Adipocyte (in vitro differentiated cells): Measurements from ENCODE around the gene PER2.
A peak's percentile ranks its signal among the peaks of the same experiment; 100 is the strongest.

Experiments used
- DNase-seq: peaks from one replicate; pipeline ENCODE4 v3.0.0-alpha.2; 2015; ENCODE audit warnings: low read depth
- H3K27me3 ChIP-seq: replicated peaks from 2 replicates; pipeline ENCODE4 v1.7.0; 2013; ENCODE audit warnings: mild to moderate bottlenecking, low read length, moderate library complexity; ENCODE audit not compliant: control insufficient read depth, insufficient read depth
- H3K36me3 ChIP-seq: 2 replicates; pipeline ENCODE4 v1.7.0; 2013; ENCODE audit warnings: low read length, mild to moderate bottlenecking, moderate library complexity; ENCODE audit not compliant: control insufficient read depth, insufficient read depth, severe bottlenecking
- H3K4me1 ChIP-seq: 2 replicates; pipeline ENCODE4 v1.7.0; 2013; ENCODE audit warnings: mild to moderate bottlenecking, low read length, moderate library complexity; ENCODE audit not compliant: control insufficient read depth, insufficient read depth
- H3K4me3 ChIP-seq: 2 replicates; pipeline ENCODE4 v1.7.0; 2013; ENCODE audit warnings: mild to moderate bottlenecking, low read length, moderate library complexity
- H3K9ac ChIP-seq: 2 replicates; pipeline ENCODE4 v1.7.0; 2013; ENCODE audit warnings: mild to moderate bottlenecking, low read length, moderate library complexity
- H3K9me3 ChIP-seq: 2 replicates; pipeline ENCODE4 v1.7.0; 2013; ENCODE audit warnings: mild to moderate bottlenecking, low read length, moderate library complexity; ENCODE audit not compliant: control insufficient read depth

PER2 gene

DNA sequence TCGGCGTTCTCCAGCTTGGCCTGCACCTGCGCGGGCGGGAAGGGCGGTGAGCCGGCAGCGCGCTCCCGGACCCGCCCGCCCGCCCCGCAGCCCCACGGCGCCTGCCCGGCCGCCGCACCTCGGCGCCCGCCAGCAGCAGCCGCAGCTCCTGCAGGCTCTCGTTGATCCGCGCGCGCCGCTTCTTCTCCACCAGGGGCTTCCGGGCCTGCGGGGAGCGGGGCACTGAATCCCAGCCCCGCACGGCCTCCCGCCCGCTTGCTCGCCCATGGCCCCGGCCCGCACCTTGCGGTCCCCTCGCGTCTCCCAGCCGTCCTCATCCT lies 48.9 kb downstream of the PER2 start:
- Histone ChIP-seq H3K27me3 (peaks cover 34% of the 10 kb centered on the region), H3K4me3 (peak overlapping the region; percentile 75)

DNA sequence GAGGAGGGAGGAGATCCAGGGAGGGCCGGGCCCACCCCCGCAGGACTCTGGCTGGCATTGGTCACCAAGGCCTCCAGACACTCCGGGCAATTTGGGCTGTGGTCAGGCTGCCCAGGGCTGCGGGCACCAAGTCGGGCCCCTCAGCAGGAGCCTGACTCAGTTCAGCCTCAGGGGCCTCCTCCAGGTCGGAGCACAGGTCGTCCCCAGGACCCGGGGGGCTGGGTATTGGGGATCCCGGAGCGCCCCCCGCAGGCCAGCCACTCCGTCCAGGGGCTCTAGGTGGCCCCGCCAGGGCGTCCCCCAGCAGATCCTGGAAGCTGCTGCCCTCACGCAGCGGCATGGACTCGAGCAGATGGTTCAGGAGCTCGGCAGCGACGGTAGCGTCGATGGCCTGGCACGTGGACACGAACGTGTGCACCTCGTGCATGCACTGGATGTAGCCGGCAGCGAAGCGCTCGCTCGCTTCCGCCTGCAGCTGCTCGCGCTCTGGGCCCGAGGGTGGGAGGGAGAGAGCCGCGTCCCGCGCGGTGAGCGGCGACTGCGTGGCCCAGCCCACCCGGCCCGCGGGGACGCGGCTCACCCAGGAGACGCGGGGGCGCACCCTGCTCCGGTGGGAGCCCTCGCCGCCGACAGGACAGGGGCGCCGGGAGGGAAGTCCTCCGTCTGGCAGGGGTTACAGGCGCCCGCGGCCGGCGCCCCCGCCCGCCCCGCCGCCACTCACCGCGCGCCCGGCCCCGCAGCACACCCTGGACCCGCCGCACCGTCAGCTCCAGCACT lies 49.5 kb downstream of the PER2 start:
- Histone ChIP-seq H3K4me3 (no peak overlapping the region), H3K4me1 (peaks cover 19% of the 10 kb centered on the region), H3K9ac (no peak overlapping the region), H3K36me3 (no peaks in the 10 kb centered on the region), H3K27me3 (peaks cover 34% of the 10 kb centered on the region), H3K9me3 (no peaks in the 10 kb centered on the region)
- no peak for DNase-seq

More for the DNA sequence above, 48.9 kb downstream of the PER2 start:
- no peak overlapping the region for H3K9ac ChIP-seq
- no peaks in the 10 kb centered on the region for H3K36me3 ChIP-seq
- DNase-seq = peak; percentile 49
- H3K9me3 ChIP-seq = no peaks in the 10 kb centered on the region
- H3K4me1 ChIP-seq = peaks cover 19% of the 10 kb centered on the region

DNA sequence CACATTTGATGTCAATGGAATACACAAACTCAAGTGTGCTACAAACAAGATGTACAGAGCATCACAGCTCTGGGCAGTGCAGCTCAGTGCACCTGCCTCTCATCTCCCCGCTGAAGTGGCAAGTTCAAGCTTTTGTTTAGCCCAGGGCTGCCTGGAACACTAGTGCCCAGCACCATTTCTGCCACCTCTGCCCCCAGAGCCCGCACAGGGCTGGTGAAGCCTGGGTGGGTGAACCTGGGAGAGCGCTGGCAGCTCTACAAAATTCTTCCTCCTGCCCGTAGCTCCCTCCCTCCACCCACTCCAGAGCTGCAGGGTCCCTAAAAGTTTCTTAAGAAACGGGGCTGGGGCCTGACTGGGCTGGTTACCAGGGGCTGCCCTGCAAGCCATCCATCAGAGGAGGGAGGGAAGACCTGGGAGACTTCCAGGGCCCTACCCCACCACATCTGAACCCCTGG lies 50.1 kb downstream of the PER2 start:
- H3K4me1 ChIP-seq = peaks cover 18% of the 10 kb centered on the region
- H3K4me3 ChIP-seq = no peak overlapping the region
- no peak overlapping the region for H3K9ac ChIP-seq
- no peaks in the 10 kb centered on the region for H3K9me3 ChIP-seq
- no peaks in the 10 kb centered on the region for H3K36me3 ChIP-seq
- DNase-seq = no peak
- peaks cover 34% of the 10 kb centered on the region for H3K27me3 ChIP-seq

DNA sequence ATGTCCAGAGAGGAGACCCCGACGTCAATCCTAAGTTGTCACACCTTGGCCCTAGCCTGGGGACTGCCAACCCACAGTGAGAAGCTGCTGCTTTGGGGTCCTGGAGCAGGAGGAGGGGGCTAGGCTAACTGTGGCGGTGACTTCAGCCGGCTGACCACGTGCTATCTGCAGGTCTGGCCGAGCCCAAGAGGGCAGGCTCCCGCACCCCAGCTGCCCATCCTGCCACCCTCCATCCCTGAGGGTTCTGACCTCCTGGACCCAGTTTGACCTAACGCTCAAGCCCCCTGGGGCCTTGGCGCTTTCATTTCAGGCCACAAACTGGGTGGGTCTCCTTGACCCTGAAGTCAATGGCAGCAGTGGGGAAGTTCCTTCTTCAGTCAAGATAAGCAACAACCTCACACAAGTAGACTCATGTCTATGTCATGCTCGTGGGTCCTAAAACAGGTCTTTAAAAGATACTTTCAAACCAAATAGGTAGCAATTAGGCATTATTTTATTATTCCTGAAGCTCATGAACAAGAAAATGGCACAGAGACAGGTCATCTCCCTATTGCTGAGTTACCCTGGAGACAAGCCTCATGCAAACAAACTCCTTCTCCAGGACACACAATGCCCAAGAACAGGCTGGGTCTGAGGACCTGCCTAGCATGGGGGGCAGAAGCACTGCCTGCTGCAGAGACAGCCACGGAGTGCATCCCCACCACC lies 50.8 kb downstream of the PER2 start:
- Histone ChIP-seq H3K4me3 (no peak overlapping the region), H3K27me3 (peaks cover 34% of the 10 kb centered on the region)
- no peak for DNase-seq

DNA sequence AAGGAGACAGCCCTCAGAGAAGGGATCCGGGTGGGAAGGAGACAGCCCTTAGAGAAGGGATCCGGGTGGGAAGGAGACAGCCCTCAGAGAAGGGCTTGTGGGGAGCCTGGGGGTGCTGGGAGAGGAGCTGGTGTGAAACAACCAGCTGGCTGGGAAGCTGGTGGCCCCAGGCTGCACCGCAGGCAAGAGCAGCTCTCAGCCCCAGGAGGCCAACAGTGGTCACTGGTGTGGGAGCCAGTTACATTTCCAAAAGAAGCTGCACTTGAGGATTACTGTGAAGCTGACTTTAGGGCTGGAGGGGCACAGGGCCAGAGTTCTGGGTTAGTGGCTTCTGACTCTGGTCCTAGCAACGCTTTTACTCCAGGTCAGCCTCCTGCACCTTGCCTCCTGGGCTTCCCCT lies 51.8 kb downstream of the PER2 start:
- H3K27me3 ChIP-seq = peaks cover 34% of the 10 kb centered on the region
- H3K9me3 ChIP-seq = no peaks in the 10 kb centered on the region
- no peak overlapping the region for H3K9ac ChIP-seq
- H3K4me3 ChIP-seq = no peak overlapping the region
- DNase-seq = no peak
- H3K4me1 ChIP-seq = no peaks in the 10 kb centered on the region
- H3K36me3 ChIP-seq = no peaks in the 10 kb centered on the region

More for the DNA sequence above, 50.8 kb downstream of the PER2 start:
- Histone ChIP-seq H3K9ac (no peak overlapping the region), H3K9me3 (no peaks in the 10 kb centered on the region), H3K4me1 (peaks cover 10% of the 10 kb centered on the region), H3K36me3 (no peaks in the 10 kb centered on the region)

DNA sequence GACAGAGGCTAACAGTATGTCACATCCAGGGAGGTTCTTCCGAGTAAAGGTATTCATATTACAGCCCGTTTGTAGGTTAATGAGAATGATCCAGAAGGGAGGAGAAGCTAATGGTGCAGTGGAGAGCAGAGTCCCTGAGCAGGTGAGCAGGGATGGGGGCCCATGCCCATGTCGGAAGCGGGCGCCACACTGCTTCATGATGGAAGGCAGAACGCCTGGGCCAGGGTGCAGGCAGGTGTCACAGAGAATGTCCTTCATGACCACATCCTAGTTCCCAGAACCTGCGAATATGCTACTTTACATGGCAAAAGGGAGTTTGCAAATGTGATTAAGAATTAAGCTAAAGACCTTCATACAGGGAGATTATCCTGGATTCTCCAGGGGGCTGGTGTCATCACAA lies 52.6 kb downstream of the PER2 start:
- Histone ChIP-seq H3K9me3 (no peaks in the 10 kb centered on the region), H3K27me3 (peaks cover 34% of the 10 kb centered on the region), H3K4me1 (no peaks in the 10 kb centered on the region), H3K4me3 (no peak overlapping the region), H3K36me3 (no peaks in the 10 kb centered on the region), H3K9ac (no peak overlapping the region)
- no peak for DNase-seq

DNA sequence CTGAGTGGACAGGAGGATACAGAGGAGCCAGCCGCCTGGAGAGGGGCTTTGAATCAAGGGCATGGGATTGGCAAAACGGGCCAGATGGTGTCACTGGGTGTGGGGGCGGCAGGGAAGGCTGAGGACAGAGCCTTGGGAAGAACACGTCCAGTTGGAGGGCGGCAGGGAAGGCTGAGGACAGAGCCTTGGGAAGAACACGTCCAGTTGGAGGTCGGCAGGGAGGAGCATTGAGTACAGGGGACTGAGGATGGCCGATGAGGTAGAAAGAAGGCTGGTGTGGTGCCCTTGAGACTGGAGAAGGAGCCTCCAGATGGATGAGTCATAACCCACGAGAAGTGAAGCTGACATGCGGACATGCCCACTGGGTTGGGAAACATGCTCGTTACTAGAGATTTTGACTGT lies 53.1 kb downstream of the PER2 start:
- H3K9ac ChIP-seq = no peak overlapping the region
- no peak overlapping the region for H3K4me3 ChIP-seq
- H3K4me1 ChIP-seq = no peaks in the 10 kb centered on the region
- DNase-seq = peak; percentile 30
- H3K27me3 ChIP-seq = peaks cover 34% of the 10 kb centered on the region
- H3K9me3 ChIP-seq = no peaks in the 10 kb centered on the region
- no peaks in the 10 kb centered on the region for H3K36me3 ChIP-seq

DNA sequence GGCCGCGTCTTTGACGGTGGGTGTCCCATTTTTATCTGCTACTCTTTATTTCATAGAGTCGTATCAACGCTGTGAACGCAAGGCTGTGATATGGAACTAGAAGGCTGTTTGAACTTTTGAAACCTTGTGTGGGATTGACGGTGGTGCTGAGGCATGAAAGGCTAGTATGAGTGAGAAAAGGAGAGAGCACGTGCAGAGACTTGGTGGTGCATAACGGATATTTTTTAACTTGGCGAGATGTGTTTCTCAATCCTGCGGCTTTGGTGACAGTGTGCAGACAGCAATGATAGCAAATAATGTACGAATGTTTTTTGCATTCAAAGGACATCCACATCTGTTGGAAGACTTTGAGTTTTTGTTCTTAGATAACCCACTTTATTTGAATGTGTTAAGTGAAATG lies 54.8 kb downstream of the PER2 start:
- Histone ChIP-seq H3K27me3 (peaks cover 30% of the 10 kb centered on the region), H3K4me3 (no peak overlapping the region), H3K9me3 (no peaks in the 10 kb centered on the region), H3K4me1 (no peaks in the 10 kb centered on the region), H3K9ac (no peak overlapping the region), H3K36me3 (no peaks in the 10 kb centered on the region)
- no peak for DNase-seq

DNA sequence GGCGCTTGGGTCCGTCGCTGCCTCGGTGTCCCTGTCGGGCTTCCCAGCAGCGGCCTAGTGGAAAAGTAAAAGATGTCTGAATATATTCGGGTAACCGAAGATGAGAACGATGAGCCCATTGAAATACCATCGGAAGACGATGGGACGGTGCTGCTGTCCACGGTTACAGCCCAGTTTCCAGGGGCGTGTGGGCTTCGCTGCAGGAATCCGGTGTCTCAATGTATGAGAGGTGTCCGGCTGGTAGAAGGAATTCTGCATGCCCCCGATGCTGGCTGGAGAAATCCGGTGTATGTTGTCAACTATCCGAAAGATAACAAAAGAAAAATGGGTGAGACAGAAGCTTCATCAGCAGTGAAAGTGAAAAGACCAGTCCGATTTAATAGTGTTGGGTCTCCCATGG lies 56.6 kb downstream of the PER2 start:
- Histone ChIP-seq H3K4me3 (peak overlapping the region; percentile 75), H3K36me3 (no peaks in the 10 kb centered on the region), H3K9me3 (no peaks in the 10 kb centered on the region), H3K4me1 (no peaks in the 10 kb centered on the region), H3K27me3 (peaks cover 26% of the 10 kb centered on the region), H3K9ac (no peak overlapping the region)
- DNase-seq = no peak

DNA sequence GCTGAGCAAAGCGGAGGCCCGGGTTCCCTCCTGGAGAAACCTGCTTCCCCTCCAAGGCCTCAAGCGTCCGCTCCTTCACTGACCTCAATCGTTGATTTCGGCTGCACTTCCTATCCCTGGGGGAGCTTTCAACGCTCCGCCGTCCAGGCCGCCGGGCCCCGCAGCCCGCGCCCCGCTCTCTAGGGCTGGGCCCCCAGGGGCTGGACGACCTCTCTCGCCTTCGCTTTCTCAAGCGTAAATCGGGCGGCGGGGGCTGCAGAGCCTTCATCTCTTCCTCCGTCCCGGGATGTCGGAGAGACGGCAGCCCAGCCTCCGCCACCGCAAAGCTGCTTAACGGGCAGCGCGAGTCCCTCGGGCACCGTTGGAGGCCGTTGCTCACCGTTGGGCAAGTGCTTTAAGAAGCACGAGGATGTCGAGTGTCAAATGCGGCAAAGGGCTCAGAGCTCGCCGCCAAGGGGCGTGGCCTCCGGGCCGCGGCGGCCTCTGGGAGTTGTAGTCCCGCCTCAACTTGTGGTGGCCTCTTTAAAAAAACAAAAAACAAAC lies 57.1 kb downstream of the PER2 start:
- Histone ChIP-seq H3K9ac (peak overlapping the region; percentile 66), H3K4me3 (peak overlapping the region; percentile 75), H3K9me3 (no peaks in the 10 kb centered on the region), H3K27me3 (peaks cover 23% of the 10 kb centered on the region), H3K4me1 (no peaks in the 10 kb centered on the region), H3K36me3 (no peaks in the 10 kb centered on the region)
- DNase-seq = peak; percentile 73

DNA sequence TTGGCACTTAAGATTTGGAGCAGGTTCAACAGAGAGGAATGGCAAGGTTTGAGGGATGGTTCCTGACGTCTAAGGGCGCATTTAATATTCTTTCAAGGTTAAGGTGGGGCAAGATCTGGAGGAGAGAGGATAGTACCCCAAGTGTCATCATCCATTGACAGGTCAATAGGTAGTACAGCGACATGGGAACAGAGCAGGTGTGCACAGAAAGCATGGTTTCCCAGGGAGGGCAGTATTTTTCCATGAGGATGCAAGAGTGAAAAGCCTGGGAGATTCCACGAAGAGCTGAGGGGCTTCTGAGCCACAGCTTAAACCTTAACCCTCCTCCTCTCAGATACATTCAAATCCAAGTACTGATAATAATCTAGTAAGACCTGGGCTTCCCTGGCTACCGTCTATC lies 57.7 kb downstream of the PER2 start:
- Histone ChIP-seq H3K27me3 (peaks cover 16% of the 10 kb centered on the region), H3K4me1 (peaks cover 3% of the 10 kb centered on the region), H3K4me3 (peak overlapping the region; percentile 75), H3K9ac (peak overlapping the region; percentile 66), H3K9me3 (no peaks in the 10 kb centered on the region), H3K36me3 (no peaks in the 10 kb centered on the region)
- no peak for DNase-seq
